Brain microvascular endothelial cell (primary cell): ENCODE results near the gene LRRK1.

Experiments
- DNase-seq: peaks from one replicate; pipeline ENCODE4 v3.0.0-alpha.2; 2020
- H3K27ac ChIP-seq: fragments of 250-450 bp; sonication (Bioruptor Pico); 2 replicates; pipeline ENCODE4 v1.5.1; 2020; ENCODE audit warnings: mild to moderate bottlenecking, moderate library complexity
- H3K27me3 ChIP-seq: fragments of 250-450 bp; sonication (Bioruptor Pico); replicated peaks from 2 replicates; pipeline ENCODE4 v1.5.1; 2020; ENCODE audit warnings: mild to moderate bottlenecking
- H3K36me3 ChIP-seq: fragments of 250-450 bp; sonication (Bioruptor Pico); replicated peaks from 2 replicates; pipeline ENCODE4 v1.5.1; 2020; ENCODE audit warnings: mild to moderate bottlenecking
- H3K4me3 ChIP-seq: 2 replicates; pipeline ENCODE4 v1.5.1; 2011; ENCODE audit warnings: low read depth, mild to moderate bottlenecking, control low read depth, low read length, moderate library complexity
- in situ Hi-C: cut with HindIII; loops from 2 replicates; pipeline ENCODE4 v1.10.0; 2017; ENCODE audit warnings: low sequenced_read_pairs, low pct_ligation_motif_present
- TF ChIP-seq, protein P1 (sequence below): IDR thresholded peaks from 2 replicates; pipeline ENCODE4 v1.5.1; 2011; ENCODE audit warnings: low read depth, mild to moderate bottlenecking, moderate library complexity, low read length, control low read depth, inconsistent platforms; ENCODE audit errors: missing control alignments

The LRRK1 gene

GRCh38 chr15:100893261-100893963 lies 25.7 kb upstream of the LRRK1 start:
- TF ChIP-seq, protein P1, sequence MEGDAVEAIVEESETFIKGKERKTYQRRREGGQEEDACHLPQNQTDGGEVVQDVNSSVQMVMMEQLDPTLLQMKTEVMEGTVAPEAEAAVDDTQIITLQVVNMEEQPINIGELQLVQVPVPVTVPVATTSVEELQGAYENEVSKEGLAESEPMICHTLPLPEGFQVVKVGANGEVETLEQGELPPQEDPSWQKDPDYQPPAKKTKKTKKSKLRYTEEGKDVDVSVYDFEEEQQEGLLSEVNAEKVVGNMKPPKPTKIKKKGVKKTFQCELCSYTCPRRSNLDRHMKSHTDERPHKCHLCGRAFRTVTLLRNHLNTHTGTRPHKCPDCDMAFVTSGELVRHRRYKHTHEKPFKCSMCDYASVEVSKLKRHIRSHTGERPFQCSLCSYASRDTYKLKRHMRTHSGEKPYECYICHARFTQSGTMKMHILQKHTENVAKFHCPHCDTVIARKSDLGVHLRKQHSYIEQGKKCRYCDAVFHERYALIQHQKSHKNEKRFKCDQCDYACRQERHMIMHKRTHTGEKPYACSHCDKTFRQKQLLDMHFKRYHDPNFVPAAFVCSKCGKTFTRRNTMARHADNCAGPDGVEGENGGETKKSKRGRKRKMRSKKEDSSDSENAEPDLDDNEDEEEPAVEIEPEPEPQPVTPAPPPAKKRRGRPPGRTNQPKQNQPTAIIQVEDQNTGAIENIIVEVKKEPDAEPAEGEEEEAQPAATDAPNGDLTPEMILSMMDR, result no peak
- DNase-seq, result no peak
- H3K27me3 ChIP-seq, result no peaks in the 10 kb centered on the region
- no peak overlapping the region for H3K27ac ChIP-seq
- no peaks in the 10 kb centered on the region for H3K36me3 ChIP-seq
- in situ Hi-C loops, result no loop called here
- no peak overlapping the region for H3K4me3 ChIP-seq

GRCh38 chr15:100893964-100894295 lies 25.2 kb upstream of the LRRK1 start:
- Histone ChIP-seq H3K4me3 (no peak overlapping the region), H3K27me3 (no peaks in the 10 kb centered on the region), H3K36me3 (no peaks in the 10 kb centered on the region), H3K27ac (no peak overlapping the region)
- TF ChIP-seq, protein P1, result no peak
- in situ Hi-C loops, result no loop called here
- DNase-seq, result no peak

- no peak overlapping the region for H3K4me3 ChIP-seq
- H3K36me3 ChIP-seq, result no peaks in the 10 kb centered on the region
- no peak for DNase-seq
- no peaks in the 10 kb centered on the region for H3K27me3 ChIP-seq
- TF ChIP-seq, protein P1, result no peak
- H3K27ac ChIP-seq, result no peak overlapping the region
- in situ Hi-C loops, result no loop called here
These were observed 23.4 kb upstream of the LRRK1 start for GRCh38 chr15:100895721-100896120.

- TF ChIP-seq, protein P1, result no peak
- no peak overlapping the region for H3K4me3 ChIP-seq
- DNase-seq, result no peak
- H3K27me3 ChIP-seq, result no peaks in the 10 kb centered on the region
- no peaks in the 10 kb centered on the region for H3K36me3 ChIP-seq
- H3K27ac ChIP-seq, result no peak overlapping the region
- in situ Hi-C loops, result no loop called here
These were observed 21.7 kb upstream of the LRRK1 start for GRCh38 chr15:100897221-100898151.

DNA sequence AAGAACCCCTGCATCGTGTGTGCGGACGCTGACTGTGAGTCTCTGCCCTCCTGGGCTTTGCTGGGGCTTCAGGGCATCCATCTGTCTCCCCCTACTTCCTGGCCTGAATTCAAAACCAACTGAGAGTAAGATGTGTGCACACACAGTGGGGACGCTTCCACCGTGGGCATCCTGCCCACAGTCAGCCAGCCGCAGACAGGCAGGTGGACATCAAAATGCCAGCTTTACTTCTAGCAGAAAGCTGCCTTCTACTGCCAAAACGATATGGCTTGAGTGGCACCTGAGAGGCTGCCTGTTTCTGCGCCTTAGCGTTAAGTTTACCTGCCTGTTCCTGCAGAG lies 21.0 kb upstream of the LRRK1 start:
- in situ Hi-C loops, result no loop called here
- no peak for DNase-seq
- Histone ChIP-seq H3K27me3 (no peaks in the 10 kb centered on the region), H3K36me3 (no peaks in the 10 kb centered on the region), H3K27ac (no peak overlapping the region), H3K4me3 (no peak overlapping the region)
- TF ChIP-seq, protein P1, result no peak
